GM12892 (cell line): ENCODE results near the gene ADGRF5.

ENCODE experiments used
- POLR2A ChIP-seq: IDR thresholded peaks from 2 replicates; pipeline ENCODE4 v1.6.1; 2011; ENCODE audit warnings: low read depth, low read length, control low read depth
- POLR2AphosphoS5 ChIP-seq: IDR thresholded peaks from 2 replicates; pipeline ENCODE4 v1.6.1; 2011; ENCODE audit warnings: low read depth, low read length, control low read depth
- TAF1 ChIP-seq: IDR thresholded peaks from 2 replicates; pipeline ENCODE4 v1.6.1; 2011; ENCODE audit warnings: low read depth, mild to moderate bottlenecking, control low read depth, low read length, borderline replicate concordance

DNA sequence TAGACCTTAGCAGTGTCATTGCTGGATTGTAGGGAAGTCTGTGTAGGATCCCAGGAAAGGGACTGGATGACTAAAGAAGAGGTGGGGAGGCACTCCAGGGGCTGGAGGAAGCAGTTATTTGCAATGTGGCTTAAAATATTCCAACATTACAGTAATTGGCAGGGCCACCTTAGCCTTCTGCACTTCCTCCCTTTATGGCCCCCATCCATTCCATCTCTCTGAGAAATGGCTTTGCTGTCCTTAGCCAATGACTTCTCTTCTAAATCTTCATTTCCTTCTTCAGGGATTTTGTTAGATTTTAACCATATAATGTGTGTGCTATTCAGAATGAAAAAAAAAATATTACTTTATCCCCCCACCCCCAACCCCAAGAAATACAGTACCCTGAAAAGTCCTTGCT, 6.4 kb downstream of the ADGRF5 start:
- TF ChIP-seq POLR2AphosphoS5 (no peak), POLR2A (no peak), TAF1 (no peak)
